ENCODE measurements around the gene THADA.
"Not testable (repeated sequence)": the region's sequence is repeated elsewhere in the genome, so short reads cannot be mapped to it uniquely, and the experiment has no call there.

Gene THADA

GRCh38 chr2:43636621-43637020 lies 40.8 kb upstream of the THADA start:
- no peaks in the 10 kb centered on the region for H3K27me3 ChIP-seq (ENCODE audit: insufficient read depth, low read depth)
- H3K4me3 ChIP-seq (IDR thresholded peaks at IDR 0.05; ENCODE audit: insufficient read depth, low read depth, low read length) = peak overlapping the region; percentile 91
- no peaks in the 10 kb centered on the region for H4K20me1 ChIP-seq (ENCODE audit: insufficient read depth)
- H3K4me2 ChIP-seq = peak overlapping the region; percentile 53
- H3K36me3 ChIP-seq (ENCODE audit: insufficient read depth) = no peaks in the 10 kb centered on the region
- no peak overlapping the region for H3K27ac ChIP-seq
- peak overlapping the region; percentile 100 for H2AFZ ChIP-seq (ENCODE audit: low read depth)
- H3K79me2 ChIP-seq (ENCODE audit: insufficient read depth, low read depth) = no peaks in the 10 kb centered on the region
- TF ChIP-seq CTCF (conservative IDR thresholded peaks at IDR 0.05; ENCODE audit: low read depth, low read length) = no peak
- H3K4me1 ChIP-seq (ENCODE audit: low read depth, poor library complexity, severe bottlenecking) = no peaks in the 10 kb centered on the region
- H3K9ac ChIP-seq = peak overlapping the region; percentile 37; the same call in 1 of the 2 replicates

GRCh38 chr2:43636153-43636552 lies 40.3 kb upstream of the THADA start:
- not testable (repeated sequence) for H2AFZ ChIP-seq (ENCODE audit: low read depth); H3K9ac ChIP-seq; H3K79me2 ChIP-seq (ENCODE audit: insufficient read depth, low read depth); H3K4me2 ChIP-seq; H3K36me3 ChIP-seq (ENCODE audit: insufficient read depth); H3K4me3 ChIP-seq (IDR thresholded peaks at IDR 0.05; ENCODE audit: insufficient read depth, low read depth, low read length); H4K20me1 ChIP-seq (ENCODE audit: insufficient read depth); H3K4me1 ChIP-seq (ENCODE audit: low read depth, poor library complexity, severe bottlenecking); H3K27me3 ChIP-seq (ENCODE audit: insufficient read depth, low read depth); H3K27ac ChIP-seq

GRCh38 chr2:43634604-43635306 lies 38.9 kb upstream of the THADA start:
- Histone ChIP-seq H3K4me3 (IDR thresholded peaks at IDR 0.05; ENCODE audit: insufficient read depth, low read depth, low read length) (no peak overlapping the region), H3K4me2 (no peak overlapping the region), H3K9ac (no peak overlapping the region), H3K27ac (no peak overlapping the region), H3K27me3 (ENCODE audit: insufficient read depth, low read depth) (no peaks in the 10 kb centered on the region), H3K36me3 (ENCODE audit: insufficient read depth) (no peaks in the 10 kb centered on the region), H3K4me1 (ENCODE audit: low read depth, poor library complexity, severe bottlenecking) (no peaks in the 10 kb centered on the region), H3K79me2 (ENCODE audit: insufficient read depth, low read depth) (no peaks in the 10 kb centered on the region), H2AFZ (ENCODE audit: low read depth) (no peak overlapping the region), H4K20me1 (ENCODE audit: insufficient read depth) (no peaks in the 10 kb centered on the region)
- TF ChIP-seq CTCF (conservative IDR thresholded peaks at IDR 0.05; ENCODE audit: low read depth, low read length) = no peak

- Histone ChIP-seq H3K36me3 (ENCODE audit: insufficient read depth) (no peaks in the 10 kb centered on the region), H3K27ac (no peak overlapping the region), H2AFZ (ENCODE audit: low read depth) (no peak overlapping the region), H3K4me2 (no peak overlapping the region), H3K4me3 (IDR thresholded peaks at IDR 0.05; ENCODE audit: insufficient read depth, low read depth, low read length) (no peak overlapping the region), H3K27me3 (ENCODE audit: insufficient read depth, low read depth) (no peaks in the 10 kb centered on the region), H3K79me2 (ENCODE audit: insufficient read depth, low read depth) (no peaks in the 10 kb centered on the region), H3K9ac (no peak overlapping the region), H3K4me1 (ENCODE audit: low read depth, poor library complexity, severe bottlenecking) (no peaks in the 10 kb centered on the region), H4K20me1 (ENCODE audit: insufficient read depth) (no peaks in the 10 kb centered on the region)
- TF ChIP-seq CTCF (conservative IDR thresholded peaks at IDR 0.05; ENCODE audit: low read depth, low read length) = no peak
Measured at GRCh38 chr2:43631618-43632317, 35.9 kb upstream of the THADA start.

- H3K4me2 ChIP-seq = no peak overlapping the region
- H3K4me1 ChIP-seq (ENCODE audit: low read depth, poor library complexity, severe bottlenecking) = no peaks in the 10 kb centered on the region
- H3K9ac ChIP-seq = no peak overlapping the region
- no peaks in the 10 kb centered on the region for H3K36me3 ChIP-seq (ENCODE audit: insufficient read depth)
- no peak overlapping the region for H3K27ac ChIP-seq
- H3K79me2 ChIP-seq (ENCODE audit: insufficient read depth, low read depth) = no peaks in the 10 kb centered on the region
- no peak for TF ChIP-seq CTCF (conservative IDR thresholded peaks at IDR 0.05; ENCODE audit: low read depth, low read length)
- no peaks in the 10 kb centered on the region for H4K20me1 ChIP-seq (ENCODE audit: insufficient read depth)
- H3K4me3 ChIP-seq (IDR thresholded peaks at IDR 0.05; ENCODE audit: insufficient read depth, low read depth, low read length) = no peak overlapping the region
- H2AFZ ChIP-seq (ENCODE audit: low read depth) = no peak overlapping the region
- H3K27me3 ChIP-seq (ENCODE audit: insufficient read depth, low read depth) = no peaks in the 10 kb centered on the region
Measured at GRCh38 chr2:43622931-43623451, 27.2 kb upstream of the THADA start.

All from KMS-11 (cell line).